Sigmoid colon (tissue), 3 donors: ENCODE data around the gene MYLK.

Experiments used
- POLR2A ChIP-seq, 2 donors: fragments of 450-650 bp; IDR thresholded peaks; one replicate each; pipeline ENCODE4 v1.6.1; 2016; ENCODE audit warnings: antibody characterized with exemption in 2 of 2, mild to moderate bottlenecking in 2 of 2, moderate library complexity in 2 of 2
- TF ChIP-seq, protein P1 (sequence below), 4 experiments: fragments of 450-650 bp in 3 of 4; fragments of 200-600 bp in 1 of 4; IDR thresholded peaks; one replicate each; pipeline ENCODE4 v1.5.1; 2016 to 2019; ENCODE audit warnings: antibody characterized with exemption in 4 of 4, mild to moderate bottlenecking in 3 of 4, moderate library complexity in 2 of 4

DNA sequence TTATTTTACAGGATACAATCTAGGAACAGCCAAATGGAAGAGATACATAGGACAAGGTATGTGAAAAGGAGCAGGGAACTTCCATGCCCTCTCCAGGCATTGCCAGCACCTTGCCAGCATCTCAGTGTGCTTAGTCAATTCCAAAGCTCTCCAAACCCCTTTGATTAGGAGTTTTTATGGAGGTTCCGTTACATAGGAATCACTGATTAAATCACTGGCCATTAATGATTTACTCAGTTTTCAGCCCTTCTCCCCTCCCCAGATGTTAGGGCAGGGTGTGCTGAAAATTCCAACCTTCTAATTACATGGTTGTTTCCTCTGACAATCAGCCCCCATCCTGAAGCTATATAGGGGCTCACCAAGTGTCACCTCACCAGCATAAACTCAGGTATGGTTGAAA lies 11.5 kb downstream of the MYLK start:
- TF ChIP-seq, protein P1, sequence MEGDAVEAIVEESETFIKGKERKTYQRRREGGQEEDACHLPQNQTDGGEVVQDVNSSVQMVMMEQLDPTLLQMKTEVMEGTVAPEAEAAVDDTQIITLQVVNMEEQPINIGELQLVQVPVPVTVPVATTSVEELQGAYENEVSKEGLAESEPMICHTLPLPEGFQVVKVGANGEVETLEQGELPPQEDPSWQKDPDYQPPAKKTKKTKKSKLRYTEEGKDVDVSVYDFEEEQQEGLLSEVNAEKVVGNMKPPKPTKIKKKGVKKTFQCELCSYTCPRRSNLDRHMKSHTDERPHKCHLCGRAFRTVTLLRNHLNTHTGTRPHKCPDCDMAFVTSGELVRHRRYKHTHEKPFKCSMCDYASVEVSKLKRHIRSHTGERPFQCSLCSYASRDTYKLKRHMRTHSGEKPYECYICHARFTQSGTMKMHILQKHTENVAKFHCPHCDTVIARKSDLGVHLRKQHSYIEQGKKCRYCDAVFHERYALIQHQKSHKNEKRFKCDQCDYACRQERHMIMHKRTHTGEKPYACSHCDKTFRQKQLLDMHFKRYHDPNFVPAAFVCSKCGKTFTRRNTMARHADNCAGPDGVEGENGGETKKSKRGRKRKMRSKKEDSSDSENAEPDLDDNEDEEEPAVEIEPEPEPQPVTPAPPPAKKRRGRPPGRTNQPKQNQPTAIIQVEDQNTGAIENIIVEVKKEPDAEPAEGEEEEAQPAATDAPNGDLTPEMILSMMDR (IDR thresholded peaks at IDR 0.05): no peak
- TF ChIP-seq POLR2A (IDR thresholded peaks at IDR 0.05): no peak
